A673 (cell line): ENCODE measurements around the gene NDUFB10.

Source experiments
- CTCF ChIP-seq: fragments of 300-800, 200-600 bp; sonication (generic); conservative IDR thresholded peaks from 2 replicates; pipeline ENCODE4 v1.5.1; 2017; ENCODE audit warnings: low read depth, mild to moderate bottlenecking, antibody characterized with exemption, low read length, moderate library complexity, mixed read lengths
- EZH2 ChIP-seq: fragments of 200-600 bp; sonication (generic); IDR thresholded peaks from 2 replicates; pipeline ENCODE4 v1.6.1; 2017; ENCODE audit warnings: borderline replicate concordance, low read depth, mild to moderate bottlenecking, mixed read lengths, antibody characterized with exemption, low read length; ENCODE audit not compliant: poor library complexity, severe bottlenecking

GRCh38 chr16:1942047-1942809 is 17.1 kb upstream of the NDUFB10 start:
- TF ChIP-seq CTCF (no peak), EZH2 (no peak)
